Stimulated activated CD4-positive, alpha-beta T cell treated with anti-CD3 and anti-CD28 coated beads, Interleukin-12 subunit alpha, Interleukin-12 subunit beta, amount 100 ng/mL, for 24 hours (primary cell): ENCODE measurements around the gene ARHGAP26.

Experiments
- DNase-seq, 2 experiments: peaks; one replicate each; pipeline ENCODE4 v3.0.0-alpha.2; 2020; ENCODE audit warnings: low read depth in 2 of 2

ARHGAP26 gene

GRCh38 chr5:143204474-143205246, 434.5 kb downstream of the ARHGAP26 start:
- no peak for DNase-seq

DNA sequence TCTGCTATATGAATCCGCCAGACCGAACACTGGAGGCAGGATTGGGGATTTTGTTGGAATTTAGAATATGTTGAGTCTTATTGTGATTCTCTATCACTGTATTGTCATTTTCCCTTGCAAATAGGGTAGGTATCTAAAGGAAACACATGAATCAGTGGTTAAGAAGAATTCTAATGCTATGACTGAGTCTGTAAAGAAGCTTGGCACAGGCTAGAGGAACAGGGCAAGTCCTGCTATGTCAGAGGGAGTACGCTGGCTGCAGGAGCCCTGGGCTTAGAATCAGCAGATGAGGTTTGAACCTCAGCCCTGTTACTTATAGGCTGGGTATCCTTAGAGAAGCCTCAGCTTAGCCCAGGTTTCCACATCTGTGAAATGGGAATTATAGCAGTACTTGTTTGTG, 435.2 kb downstream of the ARHGAP26 start:
- no peak for DNase-seq

- DNase-seq = no peak
Measured at GRCh38 chr5:143205883-143206195, 435.7 kb downstream of the ARHGAP26 start.

DNA sequence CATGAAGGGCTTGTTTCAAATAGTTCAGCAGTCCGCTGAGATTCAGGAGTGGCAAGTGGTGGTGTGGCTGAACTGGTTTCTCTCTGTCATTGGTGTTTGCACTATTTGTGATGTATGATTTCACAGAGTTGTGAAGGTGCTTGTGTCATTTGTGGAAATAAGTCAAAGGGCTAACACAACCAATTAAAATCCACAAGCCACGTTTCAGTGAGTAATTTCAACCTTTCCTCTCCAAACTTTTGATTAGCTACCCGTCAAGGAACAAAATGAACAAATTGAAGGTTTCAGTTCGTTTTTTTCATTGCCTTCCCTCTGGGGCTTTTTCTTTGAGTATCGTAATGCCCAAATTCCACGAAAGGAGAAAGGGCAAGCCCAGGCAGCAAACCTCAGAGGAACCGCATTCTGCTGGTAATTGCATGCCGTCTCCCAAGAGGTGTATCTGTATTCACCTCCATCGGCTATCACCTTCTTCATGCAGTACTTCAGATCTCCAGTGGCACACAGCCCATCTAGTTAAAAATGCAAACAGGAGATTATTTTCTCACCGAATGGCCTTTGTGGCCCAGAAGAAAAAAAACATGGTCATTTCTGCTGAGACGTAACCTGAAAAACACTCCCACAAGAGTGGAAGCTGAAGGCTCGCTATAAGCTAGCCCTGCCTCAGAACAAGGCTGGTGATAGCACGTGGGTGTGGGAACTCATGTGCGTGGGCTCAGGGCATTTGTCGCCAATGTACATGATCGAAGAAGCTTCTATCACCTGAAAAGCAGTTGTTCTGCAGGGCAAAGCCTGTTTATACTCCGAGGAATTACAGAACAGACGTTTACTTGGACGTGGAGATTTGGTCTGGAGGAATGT, 436.2 kb downstream of the ARHGAP26 start:
- DNase-seq = no peak

- DNase-seq = no peak
Measured at GRCh38 chr5:143207058-143207457, 436.9 kb downstream of the ARHGAP26 start.

- DNase-seq = no peak
Measured at GRCh38 chr5:143207563-143208364, 437.6 kb downstream of the ARHGAP26 start.

GRCh38 chr5:143208365-143208641, 438.1 kb downstream of the ARHGAP26 start:
- DNase-seq = no peak

DNA sequence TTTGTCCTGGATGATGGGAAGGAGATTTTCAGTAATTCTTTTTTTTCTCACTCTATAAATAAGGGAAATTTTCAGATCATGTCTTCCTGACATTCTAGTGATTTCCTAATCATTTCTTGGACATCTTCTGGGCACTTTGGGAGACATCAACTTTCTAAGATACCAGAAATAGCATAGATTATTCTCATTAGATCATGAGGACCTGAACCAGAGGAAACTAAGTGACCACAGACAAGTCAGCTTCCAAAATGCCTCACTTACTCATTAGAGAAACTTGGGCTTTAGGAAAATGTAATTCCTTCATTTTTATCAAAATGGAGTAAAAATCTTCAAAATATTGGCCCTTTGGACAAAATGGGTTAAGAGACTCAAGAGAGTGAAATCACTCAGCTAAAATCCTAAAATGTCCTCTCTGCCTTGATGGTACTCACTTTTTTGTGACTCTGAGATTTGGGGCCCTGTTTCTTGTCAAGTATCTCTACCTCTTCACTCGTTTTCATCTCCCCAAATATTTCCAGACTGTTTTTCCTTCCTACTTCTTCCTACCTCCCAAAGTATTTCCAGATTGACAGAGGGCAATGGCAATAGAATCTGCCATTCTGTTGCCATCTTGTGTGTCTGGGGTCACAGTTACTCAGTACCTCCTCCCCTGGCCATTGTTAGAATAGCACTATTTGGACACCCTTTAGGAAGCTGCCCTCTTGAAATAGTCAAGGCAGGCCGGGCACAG, 438.8 kb downstream of the ARHGAP26 start:
- no peak for DNase-seq

DNA sequence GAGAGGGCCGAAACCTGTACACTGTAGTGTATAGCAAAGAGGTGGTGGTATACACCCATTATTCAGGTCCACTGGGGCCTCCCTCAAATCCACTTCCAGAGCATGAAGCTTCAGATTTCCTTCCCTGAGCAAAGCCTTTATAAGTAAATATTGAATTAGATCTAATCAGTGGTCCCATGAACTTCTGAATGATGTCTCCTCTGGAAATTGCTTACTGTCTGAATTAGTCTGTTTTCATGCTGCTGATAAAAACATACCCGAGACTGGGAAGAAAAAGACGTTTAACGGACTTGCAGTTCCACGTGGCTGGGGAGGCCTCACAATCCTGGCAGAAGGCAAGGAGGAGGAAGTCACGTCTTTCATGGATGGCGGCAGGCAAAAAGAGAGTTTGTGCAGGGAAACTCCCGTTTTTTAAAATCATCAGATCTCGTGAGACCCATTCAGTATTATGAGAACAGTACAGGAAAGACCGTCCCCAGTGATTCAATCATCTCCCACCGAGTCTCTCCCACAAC, 439.8 kb downstream of the ARHGAP26 start:
- no peak for DNase-seq

DNA sequence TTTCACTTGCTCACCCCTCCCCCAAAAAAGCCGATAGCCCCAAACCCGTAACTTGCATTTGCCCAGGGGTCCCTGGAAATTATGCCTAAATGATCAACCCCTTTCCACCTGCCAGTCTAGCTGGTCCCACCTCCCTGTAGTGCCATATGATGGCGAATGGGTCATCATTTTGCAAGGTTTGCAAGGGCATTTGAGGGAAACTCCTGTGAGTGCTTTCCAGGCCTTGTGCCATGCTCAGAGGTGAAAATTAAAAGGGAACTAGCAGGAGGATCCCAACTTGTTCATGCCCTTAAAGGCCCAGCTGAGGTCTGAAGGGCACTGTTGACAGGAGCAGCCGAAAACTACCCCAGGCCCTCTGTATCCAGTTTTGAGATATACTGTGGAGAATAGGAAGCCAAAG, 440.4 kb downstream of the ARHGAP26 start:
- DNase-seq = no peak

- no peak for DNase-seq
Measured at GRCh38 chr5:143212261-143212660, 442.1 kb downstream of the ARHGAP26 start.

GRCh38 chr5:143213231-143213850, 443.2 kb downstream of the ARHGAP26 start:
- DNase-seq = no peak

GRCh38 chr5:143213851-143214363, 443.7 kb downstream of the ARHGAP26 start:
- no peak for DNase-seq

DNA sequence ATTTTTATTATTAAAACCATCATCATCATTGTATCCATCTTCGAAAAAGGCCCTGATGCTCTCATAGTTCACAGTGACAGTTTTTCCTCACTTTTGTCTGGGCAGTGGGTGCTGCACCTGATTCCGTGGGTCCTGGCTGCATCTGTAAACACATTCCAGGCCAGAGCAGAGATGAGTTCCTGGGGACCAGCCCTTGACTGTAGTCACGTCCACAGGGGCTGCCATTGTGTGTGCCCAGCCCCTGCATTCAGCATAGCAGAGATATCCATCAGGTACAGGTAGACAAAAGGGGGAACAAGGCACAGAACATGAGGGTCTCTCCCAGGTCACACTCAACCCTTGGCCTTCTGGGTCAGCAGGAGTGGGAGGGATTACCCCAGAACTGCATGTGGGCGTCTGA, 444.3 kb downstream of the ARHGAP26 start:
- DNase-seq = no peak

- no peak for DNase-seq
Measured at GRCh38 chr5:143214890-143215289, 444.7 kb downstream of the ARHGAP26 start.

GRCh38 chr5:143215690-143216089, 445.5 kb downstream of the ARHGAP26 start:
- DNase-seq = no peak

DNA sequence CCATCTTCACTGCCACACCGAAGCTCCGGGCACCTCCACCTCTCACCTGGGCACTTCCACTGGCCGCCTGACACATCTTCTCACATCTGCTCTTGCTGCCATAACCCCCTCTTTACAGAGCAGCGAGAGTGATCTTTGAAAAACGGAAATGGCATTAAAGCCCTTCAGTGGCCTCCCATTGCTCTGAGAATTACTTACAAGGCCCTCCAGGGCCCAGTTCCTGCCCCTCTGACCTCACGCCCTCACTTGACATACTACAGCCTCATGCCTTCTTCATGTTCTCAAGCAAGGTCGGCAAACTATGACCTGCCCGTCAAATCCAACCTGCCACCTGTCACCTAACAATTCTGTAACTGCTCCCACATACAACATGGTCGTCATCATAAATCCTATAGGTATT, 446.0 kb downstream of the ARHGAP26 start:
- no peak for DNase-seq

GRCh38 chr5:143217065-143217803, 447.1 kb downstream of the ARHGAP26 start:
- DNase-seq = no peak

- DNase-seq = no peak
Measured at GRCh38 chr5:143217804-143218160, 447.6 kb downstream of the ARHGAP26 start.

DNA sequence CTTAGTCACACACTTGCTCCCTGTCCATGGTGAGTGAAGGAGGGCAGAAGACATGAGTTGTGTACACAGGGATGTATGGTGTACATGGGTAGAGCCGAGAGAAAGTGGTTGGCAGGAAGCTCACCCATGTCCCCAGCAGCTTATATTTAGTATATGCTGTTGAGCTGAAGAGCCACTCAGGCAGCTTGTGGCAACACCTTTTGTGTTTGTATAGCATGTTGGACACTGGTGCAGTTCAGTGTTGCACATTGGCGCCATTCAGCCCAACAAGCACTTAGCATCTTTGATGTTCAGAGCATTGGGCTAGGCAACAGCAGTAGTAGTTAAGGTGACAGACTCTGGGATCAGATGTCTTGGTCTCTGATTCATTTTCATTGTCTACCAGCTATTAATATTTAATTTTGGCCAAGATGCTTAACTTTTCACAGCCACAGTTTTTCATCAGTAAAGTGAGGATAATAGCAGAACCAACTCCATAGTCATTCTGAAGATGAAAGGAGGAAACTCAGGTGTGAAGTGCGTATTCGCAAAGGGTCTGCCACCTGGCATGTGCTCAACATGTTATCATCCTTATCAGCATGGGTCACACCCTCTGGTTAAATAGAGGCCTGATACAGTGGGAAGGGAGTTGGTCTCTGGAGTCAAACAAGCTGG, 448.5 kb downstream of the ARHGAP26 start:
- DNase-seq = no peak
